Memory B cell (primary cell): ENCODE data around the gene ZMIZ1.
A peak's percentile ranks its signal among the peaks of the same experiment; 100 is the strongest.

Experiments used
- ATAC-seq: fragments of 150-1000 bp; cut with Tn5 transposase; 2 replicates; pipeline ENCODE4 v1.10.0; 2021; ENCODE audit warnings: low read depth, mild to moderate bottlenecking, moderate library complexity
- DNase-seq, 2 donors: peaks; one replicate each; pipeline ENCODE4 v3.0.0; 2022; ENCODE audit warnings: low spot score in 2 of 2
- H3K27ac Mint-ChIP-seq: one replicate; pipeline ENCODE4 v1.8.0; 2022; ENCODE audit warnings: mild to moderate bottlenecking, moderate library complexity, mixed read lengths
- H3K27me3 Mint-ChIP-seq: one replicate; pipeline ENCODE4 v1.8.0; 2022; ENCODE audit warnings: mixed read lengths
- H3K36me3 Mint-ChIP-seq: one replicate; pipeline ENCODE4 v1.8.0; 2022; ENCODE audit warnings: mild to moderate bottlenecking, mixed read lengths
- H3K4me1 Mint-ChIP-seq: one replicate; pipeline ENCODE4 v1.8.0; 2022; ENCODE audit warnings: mixed read lengths
- H3K4me3 Mint-ChIP-seq: one replicate; pipeline ENCODE4 v1.8.0; 2022; ENCODE audit warnings: mild to moderate bottlenecking, moderate library complexity, mixed read lengths
- H3K9me3 Mint-ChIP-seq: one replicate; pipeline ENCODE4 v1.8.0; 2022; ENCODE audit warnings: mixed read lengths

ZMIZ1 gene

DNA sequence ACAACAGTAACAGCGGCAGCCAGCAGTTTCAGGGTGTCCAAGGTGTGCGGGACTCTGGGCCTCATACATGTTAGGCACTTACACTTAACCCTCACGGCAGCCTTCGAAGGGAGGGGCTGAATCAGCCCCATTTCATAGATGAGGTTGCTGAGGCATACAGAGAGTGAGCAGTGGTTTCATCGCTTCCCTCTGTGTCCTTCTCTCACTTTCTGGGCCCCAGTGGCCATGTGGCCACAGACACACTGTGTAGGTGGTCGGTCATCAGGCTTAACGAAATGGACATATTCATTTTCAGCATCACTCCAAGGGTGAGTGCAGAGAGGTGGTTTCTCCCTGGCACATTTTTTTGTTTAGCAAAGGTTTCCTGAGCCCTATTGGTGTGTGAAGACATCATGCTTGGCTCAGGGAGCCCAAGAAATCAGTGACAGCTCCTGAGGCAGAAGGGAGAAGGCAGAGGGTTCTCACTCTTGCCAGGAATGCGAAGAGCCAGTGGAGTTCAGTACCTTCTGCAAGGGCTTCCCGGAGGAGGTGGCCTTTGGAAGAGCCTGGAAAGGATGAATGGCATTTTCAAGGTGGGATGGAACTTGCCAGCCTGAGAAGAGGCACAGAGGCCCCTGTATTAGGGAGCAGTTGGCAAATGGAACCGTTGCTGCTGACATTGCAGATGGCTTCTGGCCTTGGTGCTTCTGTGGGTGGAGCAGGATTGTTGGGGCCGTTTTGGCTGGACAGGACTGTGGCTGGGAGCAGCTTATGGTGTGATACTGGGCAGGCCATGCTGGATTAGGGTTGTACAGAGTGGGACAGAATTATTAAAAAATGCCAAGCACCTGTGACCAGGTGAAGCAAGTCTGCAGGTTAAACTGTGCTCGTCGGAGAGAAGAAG lies 216.8 kb downstream of the ZMIZ1 start:
- Mint-ChIP-seq H3K4me3 (peak overlapping the region; percentile 78), H3K9me3 (no peaks in the 10 kb centered on the region), H3K27ac (peak overlapping the region; percentile 91), H3K4me1 (peaks cover 69% of the 10 kb centered on the region), H3K36me3 (peaks cover 7% of the 10 kb centered on the region), H3K27me3 (no peaks in the 10 kb centered on the region)
- no peak for ATAC-seq
- no peak for DNase-seq

GRCh38 chr10:79286318-79286951 lies 217.7 kb downstream of the ZMIZ1 start:
- Mint-ChIP-seq H3K27ac (peak overlapping the region; percentile 91), H3K4me1 (peaks cover 69% of the 10 kb centered on the region), H3K27me3 (no peaks in the 10 kb centered on the region), H3K4me3 (peak overlapping the region; percentile 78), H3K9me3 (no peaks in the 10 kb centered on the region), H3K36me3 (peaks cover 9% of the 10 kb centered on the region)
- ATAC-seq: peak; percentile 96
- DNase-seq: peak; percentile 77 to 86

GRCh38 chr10:79287973-79288723 lies 219.4 kb downstream of the ZMIZ1 start:
- Mint-ChIP-seq H3K4me3 (no peak overlapping the region), H3K27ac (peak overlapping the region; percentile 86), H3K27me3 (no peaks in the 10 kb centered on the region), H3K4me1 (peaks cover 70% of the 10 kb centered on the region), H3K9me3 (no peaks in the 10 kb centered on the region), H3K36me3 (peaks cover 8% of the 10 kb centered on the region)
- ATAC-seq (no peak), DNase-seq (no peak)

- Mint-ChIP-seq H3K27ac (peak overlapping the region; percentile 54), H3K9me3 (no peaks in the 10 kb centered on the region), H3K4me1 (peaks cover 66% of the 10 kb centered on the region), H3K4me3 (no peak overlapping the region), H3K36me3 (peaks cover 8% of the 10 kb centered on the region), H3K27me3 (no peaks in the 10 kb centered on the region)
- no peak for DNase-seq
- ATAC-seq: no peak
Measured at GRCh38 chr10:79289801-79290200, 221.0 kb downstream of the ZMIZ1 start.

- no peaks in the 10 kb centered on the region for H3K27me3 Mint-ChIP-seq
- no peak for ATAC-seq
- no peak overlapping the region for H3K27ac Mint-ChIP-seq
Measured at GRCh38 chr10:79292026-79292766, 223.4 kb downstream of the ZMIZ1 start.

DNA sequence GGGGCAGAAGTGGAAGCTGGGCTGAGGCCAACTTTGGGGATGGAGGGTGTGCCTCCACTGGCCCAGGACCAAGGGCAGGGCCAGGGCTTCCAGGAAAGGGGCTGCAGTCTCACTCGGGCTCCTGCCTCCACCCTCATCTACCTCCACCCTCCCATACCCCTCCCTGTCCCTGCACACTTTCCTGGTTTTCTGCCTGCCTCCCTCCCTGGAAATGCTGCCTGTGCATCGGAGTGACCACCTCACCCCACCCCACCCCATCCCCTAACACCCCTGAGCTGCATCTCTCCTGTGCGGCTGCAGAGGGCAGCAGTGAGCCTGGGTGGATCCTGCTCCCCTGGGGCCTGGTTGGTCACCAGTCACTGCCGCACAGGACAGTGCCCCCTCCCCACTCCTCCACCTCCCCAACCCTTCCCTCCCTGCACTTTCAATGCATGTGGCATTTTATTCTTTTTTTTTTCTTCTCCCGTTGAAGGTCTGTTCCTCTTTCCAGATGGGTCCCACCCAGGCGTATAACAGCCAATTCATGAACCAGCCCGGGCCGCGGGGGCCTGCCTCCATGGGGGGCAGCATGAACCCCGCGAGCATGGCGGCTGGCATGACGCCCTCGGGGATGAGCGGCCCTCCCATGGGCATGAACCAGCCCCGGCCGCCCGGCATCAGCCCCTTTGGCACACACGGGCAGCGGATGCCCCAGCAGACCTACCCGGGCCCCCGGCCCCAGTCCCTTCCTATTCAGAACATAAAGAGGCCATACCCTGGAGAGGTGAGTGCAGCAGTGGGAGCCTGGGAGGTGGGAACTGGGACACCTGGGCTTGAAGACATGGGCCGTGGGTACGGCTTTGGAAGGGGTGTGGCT lies 224.4 kb downstream of the ZMIZ1 start:
- peaks cover 57% of the 10 kb centered on the region for H3K4me1 Mint-ChIP-seq
- no peak overlapping the region for H3K4me3 Mint-ChIP-seq
- DNase-seq: no peak
- no peak for ATAC-seq
- H3K27ac Mint-ChIP-seq: peak overlapping the region; percentile 80
- H3K9me3 Mint-ChIP-seq: no peaks in the 10 kb centered on the region
- H3K36me3 Mint-ChIP-seq: peaks cover 11% of the 10 kb centered on the region
- no peaks in the 10 kb centered on the region for H3K27me3 Mint-ChIP-seq

More at GRCh38 chr10:79292026-79292766, 223.4 kb downstream of the ZMIZ1 start:
- DNase-seq: no peak
- Mint-ChIP-seq H3K9me3 (no peaks in the 10 kb centered on the region), H3K36me3 (peaks cover 11% of the 10 kb centered on the region), H3K4me3 (no peak overlapping the region), H3K4me1 (peaks cover 64% of the 10 kb centered on the region)

- Mint-ChIP-seq H3K27ac (peak overlapping the region; percentile 80), H3K27me3 (no peaks in the 10 kb centered on the region), H3K4me3 (peak overlapping the region; percentile 54), H3K4me1 (peaks cover 49% of the 10 kb centered on the region), H3K9me3 (no peaks in the 10 kb centered on the region), H3K36me3 (peaks cover 16% of the 10 kb centered on the region)
- ATAC-seq (peak; percentile 89), DNase-seq (peak in 1 of 2 donors; percentile 31)
Measured at GRCh38 chr10:79293841-79294581, 225.2 kb downstream of the ZMIZ1 start.

- DNase-seq (no peak), ATAC-seq (peak; percentile 29)
- Mint-ChIP-seq H3K36me3 (peaks cover 24% of the 10 kb centered on the region), H3K4me3 (peak overlapping the region; percentile 51), H3K27me3 (no peaks in the 10 kb centered on the region), H3K27ac (peak overlapping the region; percentile 81), H3K4me1 (peaks cover 38% of the 10 kb centered on the region), H3K9me3 (no peaks in the 10 kb centered on the region)
Measured at GRCh38 chr10:79295563-79295962, 226.8 kb downstream of the ZMIZ1 start.

DNA sequence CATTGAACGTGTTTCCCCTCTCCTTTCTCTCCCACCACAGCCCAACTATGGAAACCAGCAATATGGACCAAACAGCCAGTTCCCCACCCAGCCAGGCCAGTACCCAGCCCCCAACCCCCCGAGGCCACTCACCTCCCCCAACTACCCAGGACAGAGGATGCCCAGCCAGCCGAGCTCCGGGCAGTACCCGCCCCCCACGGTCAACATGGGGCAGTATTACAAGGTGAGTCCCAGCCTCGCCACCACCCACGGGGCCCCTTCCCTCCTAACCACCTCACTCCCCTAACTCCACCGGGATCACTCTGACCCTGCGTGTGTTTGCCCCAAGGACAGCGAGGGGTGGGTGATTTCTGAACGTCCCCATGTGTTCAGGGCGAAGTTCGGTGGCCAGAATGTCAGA lies 227.7 kb downstream of the ZMIZ1 start:
- Mint-ChIP-seq H3K4me1 (peaks cover 35% of the 10 kb centered on the region), H3K27ac (peak overlapping the region; percentile 81), H3K27me3 (no peaks in the 10 kb centered on the region), H3K36me3 (peaks cover 26% of the 10 kb centered on the region), H3K4me3 (no peak overlapping the region), H3K9me3 (no peaks in the 10 kb centered on the region)
- no peak for DNase-seq
- ATAC-seq: no peak

DNA sequence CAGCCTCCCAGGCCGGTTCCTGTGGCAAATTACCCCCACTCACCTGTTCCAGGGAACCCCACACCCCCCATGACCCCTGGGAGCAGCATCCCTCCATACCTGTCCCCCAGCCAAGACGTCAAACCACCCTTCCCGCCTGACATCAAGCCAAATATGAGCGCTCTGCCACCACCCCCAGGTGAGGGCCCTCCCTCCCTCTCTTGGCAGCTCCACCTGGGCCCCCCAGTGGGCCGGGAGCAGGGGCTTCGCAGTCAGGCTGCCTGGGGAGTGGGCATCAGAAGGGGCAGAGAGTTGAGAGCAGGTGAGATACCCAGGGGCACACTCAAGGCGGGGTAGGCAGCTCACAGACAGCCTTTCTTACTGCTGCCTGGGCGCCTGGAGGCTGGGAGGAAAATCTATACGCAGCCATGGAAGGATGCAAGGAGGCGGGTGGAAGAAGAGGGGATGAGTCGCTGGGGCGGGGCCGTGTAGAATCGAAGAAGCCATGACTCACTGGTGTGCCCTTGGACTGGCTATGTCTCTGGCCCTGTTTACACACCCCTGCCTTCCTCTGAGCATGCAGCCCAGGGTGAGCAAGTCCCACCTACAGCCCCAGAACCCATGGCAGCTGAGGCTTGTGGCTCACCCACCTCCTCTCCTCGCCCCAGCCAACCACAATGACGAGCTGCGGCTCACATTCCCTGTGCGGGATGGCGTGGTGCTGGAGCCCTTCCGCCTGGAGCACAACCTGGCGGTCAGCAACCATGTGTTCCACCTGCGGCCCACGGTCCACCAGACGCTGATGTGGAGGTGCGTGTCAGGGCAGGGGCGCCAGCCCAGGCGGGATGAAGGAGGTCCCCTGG lies 229.9 kb downstream of the ZMIZ1 start:
- Mint-ChIP-seq H3K27ac (no peak overlapping the region), H3K36me3 (peaks cover 31% of the 10 kb centered on the region), H3K9me3 (no peaks in the 10 kb centered on the region), H3K27me3 (no peaks in the 10 kb centered on the region), H3K4me1 (peaks cover 24% of the 10 kb centered on the region), H3K4me3 (no peak overlapping the region)
- ATAC-seq: no peak
- DNase-seq: no peak

- ATAC-seq: no peak
- H3K36me3 Mint-ChIP-seq: peaks cover 37% of the 10 kb centered on the region
- no peaks in the 10 kb centered on the region for H3K9me3 Mint-ChIP-seq
- peaks cover 16% of the 10 kb centered on the region for H3K4me1 Mint-ChIP-seq
- DNase-seq: no peak
- no peak overlapping the region for H3K4me3 Mint-ChIP-seq
- no peaks in the 10 kb centered on the region for H3K27me3 Mint-ChIP-seq
- no peak overlapping the region for H3K27ac Mint-ChIP-seq
Measured at GRCh38 chr10:79299397-79300241, 230.9 kb downstream of the ZMIZ1 start.
